ENCODE results near the gene WDR89. TPM values are rescaled to one million over a fixed set of nuclear protein-coding genes. Genes with fewer than 3 reads are reported as not detected.
"Not testable (repeated sequence)": the region's sequence is repeated elsewhere in the genome, so short reads cannot be mapped to it uniquely, and the experiment has no call there.

Gene WDR89
- polyA plus RNA-seq, 6 donors from 2014 or later: 12.5 to 24.4 (median 21.2) TPM

- no peaks in the 10 kb centered on the region for H3K9me3 Mint-ChIP-seq
- DNase-seq (no peak), ATAC-seq (ENCODE audit: low read depth in 2 of 2) (no peak)
- H3K4me3 Mint-ChIP-seq: no peak overlapping the region
- H3K36me3 Mint-ChIP-seq: peaks cover under 1 to 12% of the 10 kb centered on the region in 2 donors
- no peak overlapping the region for H3K27ac Mint-ChIP-seq
- H3K4me1 Mint-ChIP-seq: peaks cover 7 to 20% (median 16%) of the 10 kb centered on the region in 3 donors
- no peaks in the 10 kb centered on the region for H3K27me3 Mint-ChIP-seq
Measured at GRCh38 chr14:63604626-63605025, 37.0 kb downstream of the WDR89 start.

- Mint-ChIP-seq H3K4me1 (peaks cover 7 to 20% (median 15%) of the 10 kb centered on the region in 3 donors), H3K36me3 (peaks cover 8 to 16% of the 10 kb centered on the region in 2 donors), H3K4me3 (no peak overlapping the region), H3K9me3 (no peaks in the 10 kb centered on the region), H3K27me3 (no peaks in the 10 kb centered on the region), H3K27ac (peak overlapping the region in 4 of 6 donors; percentile 23 to 46 (median 38))
- DNase-seq: no peak
- no peak for ATAC-seq (ENCODE audit: low read depth in 2 of 2)
Measured at GRCh38 chr14:63603749-63604277, 37.9 kb downstream of the WDR89 start.

GRCh38 chr14:63598807-63599206, 42.9 kb downstream of the WDR89 start:
- H3K36me3 Mint-ChIP-seq: peaks cover 40 to 50% of the 10 kb centered on the region in 2 donors
- no peak overlapping the region for H3K27ac Mint-ChIP-seq

DNA sequence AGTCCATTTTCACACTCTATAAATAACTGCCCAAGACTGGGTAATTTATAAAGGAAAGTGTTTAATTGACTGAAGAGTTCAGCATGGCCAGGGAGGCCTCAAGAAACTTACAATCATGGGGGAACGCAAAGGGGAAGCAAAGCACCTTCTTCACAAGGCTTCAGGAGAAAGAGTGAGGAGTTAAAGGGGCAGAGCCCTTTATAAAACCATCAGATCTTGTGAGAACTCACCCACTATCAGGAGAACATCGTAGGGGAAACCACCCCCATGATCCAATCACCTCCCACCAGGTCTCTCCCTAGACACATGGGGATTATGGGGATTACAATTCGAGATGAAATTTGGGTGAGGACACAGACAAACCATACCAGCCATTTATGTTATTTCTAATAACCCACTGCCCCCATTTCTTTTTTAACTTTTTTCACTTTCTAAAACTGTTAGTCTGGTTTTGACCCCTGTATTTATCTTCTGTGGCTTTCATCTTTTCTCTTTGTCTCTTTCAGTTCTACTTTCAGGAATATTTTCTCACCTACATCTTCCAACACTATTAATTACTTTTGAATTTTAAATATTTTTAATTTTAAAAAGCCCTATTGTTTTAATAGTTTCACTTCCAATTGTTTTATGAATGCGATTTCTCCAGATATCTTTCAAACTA, 44.5 kb downstream of the WDR89 start:
- H3K9me3 Mint-ChIP-seq: peaks cover 0 to 32% (median 10%) of the 10 kb centered on the region in 7 donors
- H3K4me1 Mint-ChIP-seq: peaks cover 0 to 9% (median 0%) of the 10 kb centered on the region in 3 donors
- no peak overlapping the region for H3K4me3 Mint-ChIP-seq
- H3K27me3 Mint-ChIP-seq: no peaks in the 10 kb centered on the region
- H3K27ac Mint-ChIP-seq: no peak overlapping the region
- peaks cover 34 to 51% of the 10 kb centered on the region in 2 donors for H3K36me3 Mint-ChIP-seq
- ATAC-seq (ENCODE audit: low read depth in 2 of 2) (no peak), DNase-seq (no peak)

More at GRCh38 chr14:63598807-63599206, 42.9 kb downstream of the WDR89 start:
- Mint-ChIP-seq H3K4me3 (no peak overlapping the region), H3K9me3 (peaks cover 0 to 30% (median 10%) of the 10 kb centered on the region in 7 donors), H3K27me3 (no peaks in the 10 kb centered on the region), H3K4me1 (peaks cover 1 to 11% (median 7%) of the 10 kb centered on the region in 3 donors)
- DNase-seq: no peak
- no peak for ATAC-seq (ENCODE audit: low read depth in 2 of 2)

- Mint-ChIP-seq H3K9me3 (peaks cover 5 to 32% (median 10%) of the 10 kb centered on the region in 7 donors), H3K4me1 (no peaks in the 10 kb centered on the region), H3K27ac (no peak overlapping the region), H3K36me3 (peaks cover 28 to 51% of the 10 kb centered on the region in 2 donors), H3K27me3 (no peaks in the 10 kb centered on the region), H3K4me3 (no peak overlapping the region)
- DNase-seq (no peak), ATAC-seq (ENCODE audit: low read depth in 2 of 2) (no peak)
Measured at GRCh38 chr14:63594455-63595372, 47.0 kb downstream of the WDR89 start.

GRCh38 chr14:63583046-63583445, 58.6 kb downstream of the WDR89 start:
- H3K36me3 Mint-ChIP-seq; H3K4me3 Mint-ChIP-seq; H3K9me3 Mint-ChIP-seq; H3K4me1 Mint-ChIP-seq; ATAC-seq (ENCODE audit: low read depth in 2 of 2); H3K27me3 Mint-ChIP-seq; DNase-seq: not testable (repeated sequence)
- H3K27ac Mint-ChIP-seq: peak overlapping the region in 1 of 6 donors; percentile 13

DNA sequence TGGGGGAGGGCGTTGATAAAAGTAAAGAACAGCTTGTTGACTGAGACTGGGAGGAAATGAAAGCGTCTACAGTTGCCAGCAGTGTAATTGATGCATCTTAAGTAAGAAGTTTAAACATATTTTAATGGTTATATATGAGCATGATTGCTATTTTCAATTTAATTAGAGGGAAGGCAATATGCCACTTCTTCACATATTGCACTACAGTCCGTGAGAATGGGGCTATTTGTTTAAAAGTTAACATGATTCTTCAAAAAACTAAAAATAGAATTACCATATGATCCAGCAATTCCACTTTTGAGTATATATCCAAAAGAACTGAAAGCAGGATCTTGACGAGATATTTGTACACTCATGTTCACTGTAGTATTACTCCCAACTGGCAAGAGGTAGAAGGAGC, 60.2 kb downstream of the WDR89 start:
- DNase-seq (no peak), ATAC-seq (ENCODE audit: low read depth in 2 of 2) (no peak)
- Mint-ChIP-seq H3K4me3 (no peak overlapping the region), H3K36me3 (no peaks in the 10 kb centered on the region), H3K4me1 (no peaks in the 10 kb centered on the region), H3K27ac (no peak overlapping the region), H3K9me3 (no peaks in the 10 kb centered on the region), H3K27me3 (peaks cover 0 to 4% (median 4%) of the 10 kb centered on the region in 3 donors)

DNA sequence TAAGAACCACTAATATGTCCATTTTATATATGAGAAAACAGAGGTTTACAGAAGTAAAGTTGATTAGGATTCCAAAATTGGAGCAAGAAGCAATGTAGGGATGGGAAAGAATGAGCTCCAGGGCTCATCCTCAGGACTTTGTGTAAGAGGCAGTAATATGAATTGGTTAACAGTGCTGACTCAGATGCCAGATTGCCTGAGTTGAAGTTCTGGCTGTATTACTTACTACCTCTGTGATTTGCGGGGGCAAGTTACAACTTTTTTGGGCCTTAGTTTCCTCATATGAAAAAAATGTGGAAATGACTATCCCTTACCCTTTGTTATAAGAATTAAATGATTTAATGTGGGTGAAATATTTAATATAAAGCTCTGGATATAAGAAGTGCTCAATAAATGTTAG, 63.4 kb downstream of the WDR89 start:
- no peak for DNase-seq
- no peak for ATAC-seq (ENCODE audit: low read depth in 2 of 2)
- peaks cover 0 to 4% of the 10 kb centered on the region in 2 donors for H3K36me3 Mint-ChIP-seq
- peaks cover 0 to 13% (median 0%) of the 10 kb centered on the region in 3 donors for H3K27me3 Mint-ChIP-seq
- H3K9me3 Mint-ChIP-seq: peaks cover 0 to 2% (median 0%) of the 10 kb centered on the region in 7 donors
- H3K27ac Mint-ChIP-seq: no peak overlapping the region
- H3K4me3 Mint-ChIP-seq: no peak overlapping the region
- no peaks in the 10 kb centered on the region for H3K4me1 Mint-ChIP-seq

- Mint-ChIP-seq H3K27me3 (peaks cover 0 to 18% (median 5%) of the 10 kb centered on the region in 3 donors), H3K4me3 (no peak overlapping the region), H3K27ac (no peak overlapping the region), H3K36me3 (peaks cover 0 to 4% of the 10 kb centered on the region in 2 donors), H3K9me3 (peaks cover 0 to 4% (median 0%) of the 10 kb centered on the region in 7 donors), H3K4me1 (no peaks in the 10 kb centered on the region)
- DNase-seq (no peak), ATAC-seq (ENCODE audit: low read depth in 2 of 2) (no peak)
Measured at GRCh38 chr14:63573581-63573980, 68.1 kb downstream of the WDR89 start.

DNA sequence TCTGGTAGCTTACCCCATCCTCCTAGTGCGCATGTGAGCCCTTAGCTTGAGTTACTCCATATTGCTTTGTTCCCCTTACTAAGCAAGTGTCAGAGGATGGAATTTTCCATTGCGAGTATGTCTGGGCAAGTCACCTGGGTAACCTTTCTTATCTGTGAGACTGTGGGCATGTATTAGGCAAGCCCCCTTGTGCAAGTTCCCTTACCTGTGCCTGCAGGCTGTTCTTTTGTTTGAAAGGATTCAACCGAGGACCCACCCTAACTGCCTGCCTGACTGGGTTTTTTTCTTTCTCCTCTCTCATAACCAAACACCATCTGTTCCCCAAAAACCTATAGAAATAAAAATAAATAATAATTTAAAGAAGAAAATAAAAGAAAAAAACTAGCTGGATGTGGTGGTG, 76.2 kb downstream of the WDR89 start:
- H3K4me3 Mint-ChIP-seq: no peak overlapping the region
- peaks cover 6 to 10% (median 7%) of the 10 kb centered on the region in 3 donors for H3K27me3 Mint-ChIP-seq
- no peaks in the 10 kb centered on the region for H3K9me3 Mint-ChIP-seq
- no peaks in the 10 kb centered on the region for H3K36me3 Mint-ChIP-seq
- H3K4me1 Mint-ChIP-seq: no peaks in the 10 kb centered on the region
- ATAC-seq (ENCODE audit: low read depth in 2 of 2): no peak
- no peak for DNase-seq
- H3K27ac Mint-ChIP-seq: no peak overlapping the region

- DNase-seq (no peak), ATAC-seq (ENCODE audit: low read depth in 2 of 2) (no peak)
- H3K4me3 Mint-ChIP-seq: peak overlapping the region in 1 of 8 donors; percentile 10
- no peaks in the 10 kb centered on the region for H3K36me3 Mint-ChIP-seq
- no peak overlapping the region for H3K27ac Mint-ChIP-seq
- H3K27me3 Mint-ChIP-seq: peaks cover 7 to 10% (median 9%) of the 10 kb centered on the region in 3 donors
- peaks cover 0 to 2% (median 0%) of the 10 kb centered on the region in 7 donors for H3K9me3 Mint-ChIP-seq
- no peaks in the 10 kb centered on the region for H3K4me1 Mint-ChIP-seq
Measured at GRCh38 chr14:63564318-63564717, 77.4 kb downstream of the WDR89 start.

DNA sequence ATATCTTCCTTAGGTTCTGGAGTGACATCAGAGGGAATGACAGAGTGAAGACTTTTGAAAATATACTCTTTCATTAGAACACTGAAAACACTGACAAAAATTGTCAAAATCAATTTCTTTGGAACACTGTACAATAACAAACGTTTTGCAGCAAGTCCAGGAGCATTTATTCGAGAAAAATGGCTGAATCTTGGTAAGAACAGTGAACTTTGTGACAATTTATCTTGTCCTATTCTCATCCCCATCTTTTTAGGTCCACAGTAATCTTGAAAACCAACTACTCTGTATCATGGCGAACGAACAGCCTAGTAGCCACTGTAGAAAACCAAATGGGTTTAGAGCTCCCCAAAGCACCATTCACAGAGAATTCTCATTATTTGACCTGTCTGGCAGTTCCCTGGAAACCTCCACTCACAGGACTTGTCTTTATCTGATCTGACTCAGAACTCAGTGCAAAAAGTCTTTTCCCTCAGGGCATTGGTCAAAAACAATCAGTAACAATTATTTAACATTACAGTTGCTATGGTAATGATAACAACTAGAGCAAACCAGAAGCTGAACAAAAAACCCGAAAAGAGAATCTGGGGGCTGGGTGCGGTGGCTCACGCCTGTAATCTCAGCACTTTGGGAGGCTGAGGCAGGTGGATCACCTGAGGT, 78.2 kb downstream of the WDR89 start:
- no peak for DNase-seq
- H3K27me3 Mint-ChIP-seq: peaks cover 7 to 10% (median 9%) of the 10 kb centered on the region in 3 donors
- no peaks in the 10 kb centered on the region for H3K36me3 Mint-ChIP-seq
- H3K9me3 Mint-ChIP-seq: peaks cover 0 to 2% (median 0%) of the 10 kb centered on the region in 7 donors
- no peak overlapping the region for H3K4me3 Mint-ChIP-seq
- H3K4me1 Mint-ChIP-seq: no peaks in the 10 kb centered on the region
- ATAC-seq (ENCODE audit: low read depth in 2 of 2): no peak
- peak overlapping the region in 1 of 6 donors; percentile 26 for H3K27ac Mint-ChIP-seq

DNA sequence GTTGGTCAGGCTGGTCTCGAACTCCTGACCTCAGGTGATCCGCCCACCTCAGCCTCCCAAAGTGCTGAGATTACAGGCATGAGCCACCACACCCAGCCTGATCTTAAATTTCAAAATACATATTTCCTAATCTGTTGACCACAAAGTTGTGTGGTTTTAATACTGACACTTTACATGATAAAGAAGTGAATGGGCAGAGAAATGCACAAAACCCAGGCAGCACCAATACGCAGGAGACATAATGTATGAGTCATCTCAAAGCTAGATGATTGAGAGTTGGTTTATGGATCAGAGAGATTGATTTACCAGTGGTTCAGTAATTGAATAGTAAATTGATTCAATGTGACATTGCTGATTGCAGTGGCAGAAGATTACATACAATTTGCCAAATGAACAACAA, 79.3 kb downstream of the WDR89 start:
- Mint-ChIP-seq H3K27me3 (peaks cover 7 to 10% (median 9%) of the 10 kb centered on the region in 3 donors), H3K4me1 (no peaks in the 10 kb centered on the region), H3K9me3 (peaks cover 0 to 2% (median 0%) of the 10 kb centered on the region in 7 donors), H3K4me3 (no peak overlapping the region), H3K36me3 (no peaks in the 10 kb centered on the region), H3K27ac (no peak overlapping the region)
- ATAC-seq (ENCODE audit: low read depth in 2 of 2) (no peak), DNase-seq (no peak)

Data from naive B cell (primary cell).